ENCODE data around the gene METTL9.

DNA sequence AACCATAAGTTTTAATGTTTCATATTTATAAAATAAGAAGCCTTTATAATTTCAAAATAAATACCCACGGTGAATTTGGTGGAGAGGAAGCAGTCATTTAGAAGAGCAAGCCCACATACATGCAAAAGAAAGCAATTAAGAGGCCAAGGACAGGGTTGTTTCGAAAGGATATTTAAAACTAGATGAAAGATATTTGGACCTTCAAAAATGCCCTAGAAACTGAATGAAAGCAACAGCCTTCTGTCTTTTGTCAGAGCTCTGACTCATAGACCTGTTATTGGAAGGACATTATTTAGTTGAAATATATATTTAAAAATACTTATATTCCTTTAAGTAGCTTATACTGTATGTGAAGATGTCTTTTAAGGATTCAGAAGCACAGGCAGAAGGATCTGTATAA is 8.6 kb upstream of the METTL9 start:
- TF ChIP-seq, protein P1, sequence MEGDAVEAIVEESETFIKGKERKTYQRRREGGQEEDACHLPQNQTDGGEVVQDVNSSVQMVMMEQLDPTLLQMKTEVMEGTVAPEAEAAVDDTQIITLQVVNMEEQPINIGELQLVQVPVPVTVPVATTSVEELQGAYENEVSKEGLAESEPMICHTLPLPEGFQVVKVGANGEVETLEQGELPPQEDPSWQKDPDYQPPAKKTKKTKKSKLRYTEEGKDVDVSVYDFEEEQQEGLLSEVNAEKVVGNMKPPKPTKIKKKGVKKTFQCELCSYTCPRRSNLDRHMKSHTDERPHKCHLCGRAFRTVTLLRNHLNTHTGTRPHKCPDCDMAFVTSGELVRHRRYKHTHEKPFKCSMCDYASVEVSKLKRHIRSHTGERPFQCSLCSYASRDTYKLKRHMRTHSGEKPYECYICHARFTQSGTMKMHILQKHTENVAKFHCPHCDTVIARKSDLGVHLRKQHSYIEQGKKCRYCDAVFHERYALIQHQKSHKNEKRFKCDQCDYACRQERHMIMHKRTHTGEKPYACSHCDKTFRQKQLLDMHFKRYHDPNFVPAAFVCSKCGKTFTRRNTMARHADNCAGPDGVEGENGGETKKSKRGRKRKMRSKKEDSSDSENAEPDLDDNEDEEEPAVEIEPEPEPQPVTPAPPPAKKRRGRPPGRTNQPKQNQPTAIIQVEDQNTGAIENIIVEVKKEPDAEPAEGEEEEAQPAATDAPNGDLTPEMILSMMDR (conservative IDR thresholded peaks at IDR 0.05; ENCODE audit: low read length) = no peak
- no peak for TF ChIP-seq EZH2phosphoT487 (IDR thresholded peaks at IDR 0.05; ENCODE audit: borderline replicate concordance)

All from Loucy (cell line).